Measurements from ENCODE around the gene SAA2.
"Not testable (repeated sequence)": the region's sequence is repeated elsewhere in the genome, so short reads cannot be mapped to it uniquely, and the experiment has no call there.

Gene SAA2

DNA sequence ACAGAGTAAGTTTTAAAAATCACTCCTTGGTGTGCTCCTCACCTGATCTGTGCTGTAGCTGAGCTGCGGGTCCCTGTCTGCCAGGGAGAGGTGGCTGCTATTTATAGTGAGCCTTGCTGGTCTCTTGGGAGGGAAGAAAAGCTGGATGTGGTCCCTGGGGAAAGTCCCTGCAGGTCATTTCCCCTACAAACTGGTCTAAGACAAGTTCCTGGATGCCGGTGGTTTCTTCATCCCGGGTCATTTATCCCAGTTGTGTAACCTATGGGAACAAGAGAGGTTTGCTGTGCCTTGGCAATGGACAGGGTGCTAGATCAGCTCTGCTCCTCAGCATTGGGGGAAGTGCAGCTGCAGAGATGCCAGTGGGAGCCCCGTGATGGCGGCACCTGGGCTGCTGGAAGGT, at the start of gene SAA2:
Gene SAA2, minus strand, starts transcription at position 108 of the 400 bp plus-strand sequence. CDS start 657 bp downstream, outside the sequence.
- DNase-seq, result no peak

- no peak for DNase-seq
Observed at GRCh38 chr11:18295316-18295715, 46.8 kb upstream of the SAA2 start.

DNA sequence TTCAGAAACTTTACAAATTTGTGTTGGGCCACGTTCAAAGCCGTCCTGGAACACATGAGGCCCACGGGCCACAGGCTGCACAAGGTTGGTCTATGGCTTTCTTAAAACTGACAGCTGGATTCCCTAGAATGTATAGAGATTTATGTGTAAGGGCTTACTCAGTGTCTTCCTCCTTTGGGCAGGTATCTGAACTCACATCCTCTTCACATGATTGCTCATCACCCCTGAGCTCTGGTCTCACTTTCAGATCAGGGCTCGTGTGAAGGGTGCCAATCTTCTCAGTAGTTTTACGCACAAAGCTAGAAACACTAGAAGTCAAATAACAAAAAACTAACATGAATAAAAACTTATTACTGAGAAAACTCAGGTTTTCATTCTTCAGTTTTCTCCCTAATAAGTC, 46.4 kb upstream of the SAA2 start:
- no peak for DNase-seq

- DNase-seq, result no peak
Observed at GRCh38 chr11:18288911-18289310, 40.4 kb upstream of the SAA2 start.

DNA sequence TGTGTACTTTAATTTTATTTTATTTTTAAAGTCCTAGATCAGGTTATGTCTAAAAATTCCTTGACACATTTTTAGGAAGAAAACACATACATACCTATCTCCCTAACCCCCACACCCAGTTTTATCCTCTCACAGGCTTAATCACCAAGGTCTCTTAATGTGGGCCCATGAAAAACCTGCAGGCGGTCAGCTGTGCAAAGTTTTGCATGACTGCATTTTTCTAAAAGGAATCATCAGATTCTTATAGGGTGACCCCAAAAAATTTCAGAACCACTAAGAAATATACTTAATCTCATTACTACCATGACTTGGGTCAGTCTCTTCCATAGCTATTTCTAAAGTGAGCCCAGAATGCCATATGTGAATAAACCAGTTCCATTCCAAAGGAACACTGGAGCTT, 37.4 kb upstream of the SAA2 start:
- no peak for DNase-seq

DNA sequence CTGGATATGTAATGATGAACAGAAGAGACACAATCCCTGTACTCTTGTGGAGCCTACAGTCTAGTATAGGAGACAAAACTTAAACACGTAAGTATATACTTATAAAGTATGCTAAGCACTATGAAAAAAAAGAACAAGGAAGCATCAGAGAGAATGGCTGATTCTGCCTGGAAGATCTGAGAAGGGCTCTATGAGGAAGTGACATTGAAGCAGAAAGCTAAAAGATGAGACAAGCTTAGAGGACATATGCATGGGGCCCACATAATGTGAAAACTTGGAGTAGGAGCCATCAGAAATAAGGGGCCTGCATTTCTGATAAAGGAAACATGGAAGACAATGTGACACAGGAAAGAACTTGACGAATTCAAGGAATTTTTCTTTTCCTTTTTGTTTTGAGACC, 34.2 kb upstream of the SAA2 start:
- DNase-seq, result no peak

- no peak for DNase-seq
Observed at GRCh38 chr11:18280438-18281045, 32.1 kb upstream of the SAA2 start.

GRCh38 chr11:18277565-18278271, 29.2 kb upstream of the SAA2 start:
- DNase-seq, result no peak

- DNase-seq, result no peak
Observed at GRCh38 chr11:18271206-18271605, 22.7 kb upstream of the SAA2 start.

- DNase-seq, result no peak
Observed at GRCh38 chr11:18270102-18270501, 21.6 kb upstream of the SAA2 start.

DNA sequence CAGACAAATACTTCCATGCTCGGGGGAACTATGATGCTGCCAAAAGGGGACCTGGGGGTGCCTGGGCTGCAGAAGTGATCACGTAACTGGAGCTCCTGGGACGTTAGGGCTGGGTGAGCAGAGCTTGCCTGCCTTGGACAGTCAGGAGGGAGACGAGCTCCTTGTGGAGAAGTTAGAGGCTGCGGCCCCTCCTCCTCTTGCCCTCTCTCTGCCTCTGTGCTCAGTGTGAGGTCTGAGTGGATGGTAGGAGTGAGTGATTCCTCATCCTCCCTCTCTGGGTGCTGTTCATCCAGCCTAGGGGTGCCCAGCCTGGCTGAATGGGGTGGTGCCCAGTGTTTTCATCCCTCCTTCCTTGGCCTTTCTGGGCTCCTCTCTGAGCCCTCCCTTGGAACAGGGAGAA, 20.8 kb upstream of the SAA2 start:
- DNase-seq, result not testable (repeated sequence)

- DNase-seq, result not testable (repeated sequence)
Observed at GRCh38 chr11:18267335-18268133, 19.1 kb upstream of the SAA2 start.

- DNase-seq, result no peak
Observed at GRCh38 chr11:18265949-18266348, 17.5 kb upstream of the SAA2 start, which contains the start of gene SAA1. TSS of gene SAA1 (plus strand) at chr11:18266264. CDS start at chr11:18266888, 624 bp downstream.

DNA sequence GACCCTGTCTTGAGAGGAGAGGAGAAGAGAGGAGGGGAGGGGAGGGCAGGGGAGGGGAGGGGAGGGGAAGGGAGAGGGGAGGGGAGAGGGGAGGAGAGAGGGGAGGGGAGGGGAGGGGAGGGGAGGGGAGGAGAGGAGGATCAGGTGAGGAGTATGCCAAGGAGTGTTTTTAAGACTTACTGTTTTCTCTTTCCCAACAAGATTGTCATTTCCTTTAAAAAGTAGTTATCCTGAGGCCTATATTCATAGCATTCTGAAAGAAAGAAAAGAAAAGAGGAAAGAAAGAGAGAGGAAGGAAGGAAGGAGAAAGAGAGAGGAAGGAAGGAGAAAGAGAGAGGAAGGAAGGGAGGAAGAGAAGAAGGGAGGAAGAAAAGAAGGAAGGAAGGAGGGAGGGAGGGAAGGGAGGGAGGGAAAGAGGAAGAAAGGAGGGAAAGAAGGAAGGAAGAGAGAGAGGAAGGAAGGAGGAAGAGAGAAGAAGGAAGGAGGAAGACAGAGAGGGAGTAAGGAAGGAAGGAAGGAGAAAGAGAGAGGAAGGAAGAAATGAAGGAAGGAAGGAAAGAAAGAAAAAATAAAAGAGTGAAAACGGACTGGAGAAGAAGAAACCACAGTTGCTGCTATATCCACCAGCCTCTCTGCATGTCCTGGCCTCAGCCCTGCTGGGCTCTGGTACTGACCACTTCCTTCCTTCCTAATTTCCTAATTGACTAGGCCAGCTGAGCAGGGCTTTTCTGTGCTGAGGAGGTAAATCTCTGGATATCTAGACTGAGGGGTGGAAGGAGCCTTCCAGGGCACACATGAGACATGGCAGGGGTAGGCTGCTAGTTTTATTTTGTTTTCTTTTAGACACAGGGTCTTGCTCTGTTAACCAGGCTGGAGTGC, 16.4 kb upstream of the SAA2 start:
- no peak for DNase-seq

GRCh38 chr11:18264035-18264434, 15.6 kb upstream of the SAA2 start:
- DNase-seq, result no peak

DNA sequence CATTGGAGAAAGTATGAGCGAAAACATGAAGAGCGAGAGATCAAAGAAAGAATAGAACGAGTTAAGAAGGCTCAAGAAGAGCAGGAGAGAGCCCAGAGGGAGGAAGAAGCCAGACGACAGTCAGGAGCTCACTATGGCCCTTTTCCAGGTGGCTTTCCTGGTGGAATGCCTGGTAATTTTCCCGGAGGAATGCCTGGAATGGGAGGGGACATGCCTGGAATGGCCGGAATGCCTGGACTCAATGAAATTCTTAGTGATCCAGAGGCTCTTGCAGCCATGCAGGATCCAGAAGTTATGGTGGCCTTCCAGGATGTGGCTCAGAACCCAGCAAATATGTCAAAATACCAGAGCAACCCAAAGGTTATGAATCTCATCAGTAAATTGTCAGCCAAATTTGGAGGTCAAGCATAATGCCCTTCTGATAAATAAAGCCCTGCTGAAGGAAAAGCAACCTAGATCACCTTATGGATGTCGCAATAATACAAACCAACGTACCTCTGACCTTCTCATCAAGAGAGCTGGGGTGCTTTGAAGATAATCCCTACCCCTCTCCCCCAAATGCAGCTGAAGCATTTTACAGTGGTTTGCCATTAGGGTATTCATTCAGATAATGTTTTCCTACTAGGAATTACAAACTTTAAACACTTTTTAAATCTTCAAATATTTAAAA, 14.3 kb upstream of the SAA2 start:
- not testable (repeated sequence) for DNase-seq

DNA sequence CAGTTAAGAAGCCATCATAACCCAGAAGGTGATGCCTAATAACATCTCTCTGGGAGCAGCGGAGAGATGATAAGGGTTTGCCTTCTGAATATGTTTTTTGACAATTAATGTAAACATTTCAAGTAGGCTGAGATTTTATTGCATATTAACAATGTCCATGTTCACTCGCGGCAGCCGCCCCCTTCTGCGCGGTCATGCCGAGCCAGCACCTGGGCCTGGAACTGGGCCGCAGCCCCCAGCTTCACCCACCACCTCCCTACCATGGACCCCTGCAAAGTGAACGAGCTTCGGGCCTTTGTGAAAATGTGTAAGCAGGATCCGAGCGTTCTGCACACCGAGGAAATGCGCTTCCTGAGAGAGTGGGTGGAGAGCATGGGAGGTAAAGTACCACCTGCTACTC, 13.3 kb upstream of the SAA2 start:
- no peak for DNase-seq

DNA sequence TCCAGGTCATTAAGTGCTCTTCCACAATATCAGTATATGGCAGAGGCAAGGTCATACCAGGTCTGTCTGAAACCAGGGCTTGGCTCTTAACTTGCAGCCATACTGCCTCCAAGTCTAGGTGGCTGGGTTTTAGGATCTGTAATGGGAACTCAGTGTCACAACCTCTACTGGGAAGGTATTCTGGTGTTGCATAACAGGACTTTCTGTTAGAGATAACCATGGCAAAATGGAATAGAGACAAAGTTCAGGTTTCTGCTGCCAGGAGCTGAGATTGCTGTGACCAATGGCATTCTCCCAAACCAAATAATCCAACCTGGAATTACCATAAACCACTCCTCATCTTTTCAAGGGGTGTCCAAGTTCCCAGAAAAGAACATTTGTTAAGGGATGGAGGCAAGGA, 10.8 kb upstream of the SAA2 start:
- DNase-seq, result no peak

- no peak for DNase-seq
Observed at GRCh38 chr11:18254781-18255361, 6.4 kb upstream of the SAA2 start.

DNA sequence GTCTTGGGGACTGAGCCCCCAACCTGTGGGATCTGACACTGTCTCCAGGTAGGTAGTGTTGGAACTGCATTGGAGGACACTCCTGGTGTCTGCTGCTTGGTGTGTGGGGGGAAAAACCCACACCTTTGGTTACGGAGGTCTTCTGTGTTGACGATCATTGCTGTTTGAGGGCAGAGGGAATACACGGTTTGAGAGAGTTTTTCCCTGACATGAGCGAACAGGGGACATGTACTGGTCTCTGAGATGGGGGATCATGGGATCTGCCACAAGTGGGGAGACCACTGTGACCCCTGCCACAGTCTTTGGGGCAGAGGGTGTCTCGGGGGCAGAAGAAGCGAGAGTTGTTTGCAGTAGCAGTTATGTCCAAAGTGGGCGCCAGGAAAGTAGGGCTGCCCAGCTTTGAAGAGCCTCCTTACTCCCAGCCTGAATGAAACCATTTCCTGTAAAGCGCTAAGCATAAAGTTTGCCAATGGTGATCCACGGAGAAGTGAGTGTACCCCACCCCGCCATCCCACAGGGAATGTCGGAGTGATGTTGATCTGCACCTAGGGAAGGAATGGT, 5.4 kb upstream of the SAA2 start:
- no peak for DNase-seq

- no peak for DNase-seq
Observed at GRCh38 chr11:18253233-18253632, 4.8 kb upstream of the SAA2 start.

GRCh38 chr11:18247191-18247581, 1.3 kb downstream of the SAA2 start:
- not testable (repeated sequence) for DNase-seq

Measured in stimulated activated CD4-positive, alpha-beta T cell treated with anti-CD3 and anti-CD28 coated beads, Interleukin-4, amount 100 ng/mL, for 24 hours (primary cell).